ENCODE results near the gene PAX3.

The PAX3 gene

DNA sequence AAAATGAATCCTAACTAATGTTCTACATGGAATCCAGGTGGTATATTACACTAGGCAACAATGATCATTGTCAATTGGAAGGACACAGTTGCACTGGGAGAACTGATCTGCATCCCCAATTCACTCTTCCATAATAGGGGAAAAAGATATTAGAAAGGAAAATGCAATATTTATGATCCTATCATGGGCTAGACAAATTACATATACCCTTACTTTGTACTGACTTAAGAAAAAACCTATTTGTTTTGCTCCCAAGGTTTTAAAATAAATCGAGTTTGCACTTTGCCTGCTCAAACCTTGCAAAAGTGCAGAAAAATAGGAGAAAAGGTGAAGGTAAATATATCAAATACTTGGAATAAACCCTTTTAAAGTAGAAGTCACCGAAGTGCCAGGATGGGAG is 11.0 kb upstream of the PAX3 start:
- no peak for DNase-seq

GRCh38 chr2:222309361-222309760 is 10.6 kb upstream of the PAX3 start:
- no peak for DNase-seq

- DNase-seq = no peak
These were observed 9.4 kb upstream of the PAX3 start for GRCh38 chr2:222307978-222308730.

DNA sequence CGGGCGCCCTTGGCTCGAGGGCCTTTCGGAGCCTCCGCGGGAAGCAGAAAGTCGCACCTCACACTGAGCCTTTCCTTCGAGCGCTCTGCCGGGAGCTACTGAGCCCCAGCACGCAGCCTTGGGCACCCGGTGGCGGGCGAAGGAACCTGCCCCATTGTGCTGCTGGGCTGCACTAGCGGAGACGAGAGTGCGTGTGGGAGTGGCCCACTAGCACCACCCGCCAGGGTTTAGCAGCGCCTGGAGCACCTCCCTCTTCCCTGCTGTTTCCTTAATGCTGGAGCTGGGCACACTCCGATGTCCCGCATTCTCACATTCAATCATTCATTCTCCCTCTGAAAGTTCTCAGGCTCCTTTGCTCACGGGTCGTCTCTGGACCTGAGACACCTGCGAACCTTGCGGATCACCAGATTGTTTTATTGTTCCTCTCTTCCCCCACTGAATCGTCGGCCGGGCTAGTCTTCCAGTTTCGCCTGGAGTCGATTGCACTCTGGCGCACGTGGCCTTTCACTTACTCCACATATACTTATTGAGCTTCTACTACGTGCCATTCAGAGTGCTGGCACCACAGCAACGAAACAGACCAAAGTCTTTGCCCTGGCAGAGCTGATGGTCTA is 8.5 kb upstream of the PAX3 start:
- no peak for DNase-seq

DNA sequence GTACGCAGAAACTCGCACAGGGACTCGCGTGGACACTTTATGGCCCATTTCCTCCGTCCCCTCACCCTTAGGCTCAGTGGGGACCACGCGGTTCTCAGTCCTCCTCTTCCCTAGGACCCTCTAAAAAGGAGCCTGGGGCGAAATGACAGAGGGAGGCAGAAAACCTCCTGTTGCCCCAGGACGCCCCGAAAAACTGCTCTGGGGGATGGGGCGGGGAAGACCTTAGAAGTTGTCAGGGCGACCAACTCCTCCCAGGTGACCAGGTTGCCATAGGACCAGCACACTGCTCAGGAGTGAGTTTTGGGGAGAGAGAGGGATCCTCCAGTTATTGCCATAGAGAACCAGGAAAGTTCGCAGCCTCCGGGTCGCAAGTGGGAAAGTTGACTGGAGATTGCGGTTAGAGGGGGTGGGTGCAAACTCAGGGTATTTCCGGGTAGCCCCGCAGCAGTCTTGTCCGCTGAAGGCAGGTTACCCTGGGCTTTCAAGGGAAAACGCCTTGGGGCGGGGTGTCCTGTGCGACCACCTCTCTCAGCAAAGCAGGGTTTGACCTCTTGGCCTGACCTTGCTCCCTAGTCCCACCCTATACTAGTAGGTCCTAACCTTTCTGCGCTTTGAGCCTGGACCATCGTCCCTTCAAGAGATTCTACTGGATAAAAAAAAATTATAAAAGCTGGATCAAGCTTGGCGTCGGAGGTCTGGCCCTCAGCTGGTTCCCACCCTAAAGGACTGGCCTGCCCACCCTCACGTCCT is 7.8 kb upstream of the PAX3 start:
- DNase-seq = no peak

- DNase-seq = no peak
These were observed 7.0 kb upstream of the PAX3 start for GRCh38 chr2:222305516-222306392.

DNA sequence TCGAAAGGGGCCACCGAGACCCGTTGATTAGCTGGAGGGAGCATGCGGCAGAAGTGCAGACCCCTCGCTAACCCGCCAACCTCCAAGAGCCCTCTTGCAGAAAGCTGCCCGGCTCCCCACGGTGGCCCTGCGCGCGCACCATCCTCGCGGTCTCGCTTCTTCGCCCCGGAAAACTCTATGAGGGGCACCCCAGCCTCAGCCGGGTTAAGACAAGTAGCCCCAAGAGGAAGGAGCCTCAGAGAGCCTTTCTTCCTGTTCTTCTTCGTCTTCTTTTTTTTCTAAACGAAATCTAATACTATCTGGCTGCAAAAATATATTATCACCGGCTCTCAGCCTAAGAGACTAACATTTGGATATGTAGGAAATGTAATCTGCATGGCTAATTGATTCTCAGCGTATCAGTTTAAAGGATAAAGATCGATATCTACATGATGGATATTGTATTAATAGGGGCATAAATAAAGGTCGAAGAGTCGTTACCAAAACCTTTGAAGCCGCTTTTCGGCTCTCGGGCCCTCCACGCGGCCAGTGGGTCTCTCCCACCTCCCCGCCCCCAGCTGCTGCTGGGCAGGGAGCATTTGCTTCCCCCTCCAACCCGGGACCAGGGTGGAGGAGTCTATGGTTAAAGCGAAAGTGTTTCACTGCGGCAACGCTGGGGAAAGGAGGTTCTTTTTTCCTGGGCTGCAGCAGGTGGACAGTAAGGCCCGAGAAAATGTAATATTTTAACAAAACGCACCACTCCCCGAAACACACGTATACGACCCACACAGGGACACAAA is 6.1 kb upstream of the PAX3 start:
- DNase-seq = no peak

DNA sequence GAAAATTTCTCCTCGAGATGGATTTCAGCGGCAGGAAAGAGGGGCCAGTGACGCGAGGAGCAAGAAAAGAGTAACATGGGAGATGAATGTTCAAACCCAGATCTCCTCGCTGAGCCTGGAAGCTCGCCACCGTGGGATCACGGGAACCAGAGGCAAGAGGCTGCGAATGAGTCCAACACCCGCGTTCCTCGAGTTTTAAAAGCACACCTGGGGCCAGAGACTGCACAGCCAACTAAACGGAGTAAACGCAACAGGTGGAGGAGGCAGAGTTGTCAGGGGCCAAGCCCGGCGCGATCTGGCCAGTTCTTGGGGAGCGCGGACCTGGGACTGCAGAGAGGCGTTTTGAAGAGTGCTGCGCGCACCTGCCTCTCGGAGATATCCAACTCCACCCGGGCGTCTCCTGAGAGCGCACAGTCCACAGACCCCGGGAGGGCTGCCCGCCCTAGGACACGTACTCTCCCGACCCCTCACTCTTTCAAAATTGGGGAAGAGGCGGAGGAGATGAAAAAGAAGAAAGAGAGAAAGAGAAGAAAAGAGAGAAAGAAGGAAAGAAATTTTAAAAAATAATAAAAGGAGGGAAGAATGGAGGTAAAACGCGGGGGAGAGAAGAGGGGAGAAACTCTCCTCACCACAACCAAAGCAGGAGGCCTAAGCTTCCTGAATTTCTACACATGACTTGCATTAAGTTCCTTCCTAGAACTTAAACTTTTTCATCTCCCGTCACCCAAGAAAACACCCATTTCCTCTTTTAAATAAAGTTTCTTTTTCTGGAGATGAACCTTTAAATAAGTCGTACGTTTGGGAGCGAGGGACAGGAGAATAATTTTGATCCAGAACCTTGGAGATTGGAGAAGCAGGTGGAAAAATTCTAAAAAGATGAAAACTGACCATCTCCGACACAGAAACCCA is 5.3 kb upstream of the PAX3 start:
- DNase-seq = no peak

GRCh38 chr2:222303045-222303827 is 4.4 kb upstream of the PAX3 start:
- no peak for DNase-seq

DNA sequence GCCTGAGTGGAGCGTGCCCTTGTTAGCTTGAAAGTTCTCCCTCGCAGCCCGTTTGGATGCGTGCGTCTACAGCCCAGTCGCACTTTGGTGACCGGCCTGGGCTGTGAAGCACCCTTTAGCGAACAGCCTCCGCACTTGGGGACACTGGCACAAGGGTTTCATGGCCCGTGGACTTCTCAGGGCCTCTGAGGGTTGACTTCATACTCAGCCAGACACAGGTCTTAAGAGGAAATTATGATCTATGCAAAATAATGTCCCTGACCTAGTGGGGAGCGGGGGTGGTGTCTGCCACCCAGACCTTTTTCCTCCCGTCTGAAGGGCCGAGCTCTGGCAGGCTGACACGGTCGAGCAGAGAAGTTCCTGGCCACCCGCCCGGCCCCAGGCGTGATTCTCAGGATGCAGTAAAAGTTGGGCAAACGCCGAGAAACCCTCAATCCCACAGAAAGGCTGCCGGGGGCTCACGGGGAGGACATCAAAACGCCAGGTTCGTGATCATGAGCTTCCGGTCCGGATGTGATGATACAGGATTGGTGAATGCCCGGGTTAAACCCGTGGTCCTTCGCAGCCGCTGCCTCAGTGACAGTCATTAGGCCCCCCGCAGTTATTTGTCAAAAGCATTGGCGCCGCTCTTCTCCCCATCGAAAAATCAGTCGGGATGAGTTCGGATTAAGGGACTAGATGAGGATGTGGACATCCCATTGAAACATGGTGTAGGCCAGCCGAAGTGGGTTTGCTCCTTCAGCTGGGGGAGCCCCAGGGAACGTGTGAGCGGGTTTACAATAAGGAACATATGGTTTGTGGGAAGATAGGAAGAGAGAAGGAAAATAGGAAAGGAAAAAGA is 3.6 kb upstream of the PAX3 start:
- no peak for DNase-seq

GRCh38 chr2:222301796-222302118 is 3.0 kb upstream of the PAX3 start:
- DNase-seq = no peak

GRCh38 chr2:222301053-222301795 is 2.4 kb upstream of the PAX3 start:
- DNase-seq = no peak

DNA sequence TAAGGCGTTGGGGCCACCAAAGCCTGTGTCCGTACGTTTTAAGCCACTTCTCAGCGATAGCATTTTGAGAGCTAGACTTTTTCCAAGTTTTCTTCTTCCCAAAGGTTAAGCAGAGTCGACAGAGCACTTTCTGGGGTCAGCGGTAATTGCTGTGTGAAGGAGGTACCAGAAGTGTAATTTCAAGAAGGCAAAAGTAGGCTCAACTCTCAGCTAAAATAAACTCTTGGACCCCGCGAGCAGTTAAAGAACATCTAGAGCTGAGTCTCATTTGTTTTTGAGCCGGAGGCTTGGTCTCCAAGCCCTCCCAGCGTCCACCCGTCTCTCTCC is 1.9 kb upstream of the PAX3 start:
- no peak for DNase-seq

- DNase-seq = no peak
These were observed 1.3 kb upstream of the PAX3 start for GRCh38 chr2:222299906-222300725.

DNA sequence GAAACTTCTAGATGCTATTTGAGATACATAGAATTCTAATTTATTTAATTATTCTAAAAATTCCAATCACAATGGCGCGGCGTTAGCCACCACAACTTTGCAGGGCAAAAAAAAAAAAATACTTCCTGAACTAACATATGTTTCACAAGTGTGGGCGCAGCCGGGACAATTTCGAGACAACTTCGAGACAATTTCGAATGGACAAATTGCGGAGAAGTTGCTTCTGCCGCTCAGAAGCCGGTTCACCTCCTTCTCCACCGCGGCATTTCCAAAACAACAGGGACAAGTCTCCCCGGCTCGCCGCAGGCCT is 842 bp downstream of the PAX3 start:
- DNase-seq = no peak

GRCh38 chr2:222297600-222297935 is 1.2 kb downstream of the PAX3 start:
- no peak for DNase-seq

DNA sequence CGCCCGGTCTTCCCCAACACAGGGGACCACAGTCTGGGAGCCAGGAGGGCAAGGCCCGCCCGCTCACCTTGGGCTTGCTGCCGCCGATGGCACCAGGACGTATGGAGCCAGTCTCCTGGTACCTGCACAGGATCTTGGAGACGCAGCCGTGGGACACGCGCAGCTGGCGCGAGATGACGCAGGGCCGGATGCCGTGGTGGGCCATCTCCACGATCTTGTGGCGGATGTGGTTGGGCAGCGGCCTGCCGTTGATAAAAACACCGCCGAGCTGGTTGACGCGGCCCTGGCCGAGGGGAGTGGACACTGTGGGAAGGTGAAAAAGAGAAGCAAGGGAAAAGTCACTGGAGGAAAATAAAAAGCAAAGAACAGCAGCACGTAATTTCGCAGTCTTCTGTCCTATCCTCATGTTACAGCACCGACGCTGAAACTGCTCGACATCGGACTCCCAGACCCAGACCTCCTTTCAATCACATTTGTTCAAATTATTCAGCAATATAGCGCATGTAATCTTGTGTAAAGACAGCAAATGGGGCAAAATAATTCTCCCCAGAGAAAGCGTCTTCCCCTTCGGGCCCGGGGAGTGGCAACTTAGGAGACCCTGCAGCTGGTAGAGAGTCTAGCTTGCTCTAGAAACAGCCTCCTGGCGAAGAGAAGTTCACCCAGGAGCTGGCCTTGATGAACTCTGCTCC is 1.7 kb downstream of the PAX3 start:
- DNase-seq = no peak

GRCh38 chr2:222296311-222296741 is 2.5 kb downstream of the PAX3 start:
- DNase-seq = no peak

All from CD4-positive, alpha-beta T cell treated with Interleukin-15 for 1 hour (primary cell).